ENCODE data around the gene OSBPL1A. TPM values are rescaled to one million over a fixed set of nuclear protein-coding genes. Genes with fewer than 3 reads are reported as not detected.
"Not testable (repeated sequence)": the region's sequence is repeated elsewhere in the genome, so short reads cannot be mapped to it uniquely, and the experiment has no call there.

The OSBPL1A gene
- total and polyA plus RNA-seq, 10 of the 15 experiments (the other 5 are each of a cell fraction or from before 2014, with no cell fraction given), result 0.02 to 0.83 (median 0.11) TPM; not detected in 6

DNA sequence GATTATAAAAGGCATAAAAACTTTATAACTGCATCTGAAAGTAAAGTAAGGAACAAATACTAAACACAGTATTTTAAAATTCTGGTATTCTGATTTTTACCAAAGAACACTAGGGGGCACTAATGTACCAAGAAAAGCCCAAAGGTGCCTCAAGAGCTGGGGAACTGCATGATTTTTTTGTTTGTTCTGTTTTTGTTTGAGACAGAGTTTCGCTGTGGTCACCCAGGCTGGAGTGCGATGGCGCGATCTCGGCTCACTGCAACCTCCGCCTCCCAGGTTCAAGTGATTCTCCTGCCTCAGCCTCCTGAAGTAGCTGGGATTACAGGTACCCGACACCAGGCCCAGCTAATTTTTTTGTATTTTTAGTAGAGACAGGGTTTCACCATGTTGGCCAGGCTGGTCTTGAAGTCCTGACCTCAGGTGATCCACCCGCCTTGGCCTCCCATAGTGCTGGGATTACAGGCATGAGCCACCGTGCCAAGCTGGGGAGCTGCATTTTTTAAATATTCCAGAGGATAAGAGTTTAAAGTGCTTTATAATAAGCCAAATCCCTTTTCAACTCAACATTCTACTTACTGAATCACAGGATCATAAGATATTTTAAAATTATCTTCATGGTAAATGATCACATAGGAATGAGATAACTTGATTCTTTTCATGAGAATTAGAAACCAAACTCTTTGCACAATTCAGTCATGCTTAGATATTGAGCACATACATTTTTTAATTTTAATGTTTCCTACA lies 37.7 kb downstream of the OSBPL1A start:
- H3K4me3 ChIP-seq; H3K27me3 ChIP-seq (replicated peaks in 1 of 2; ENCODE audit: control insufficient read depth in 2 of 2, insufficient read depth in 2 of 2, low read length in 1 of 2); H3K9ac ChIP-seq (ENCODE audit: control insufficient read depth, insufficient read depth, low read length); H3K4me1 ChIP-seq (ENCODE audit: control insufficient read depth, insufficient read depth, low read length); H3K4me2 ChIP-seq (ENCODE audit: control insufficient read depth, insufficient read depth); H2AFZ ChIP-seq (ENCODE audit: control insufficient read depth, low read depth, low read length); H3K27ac ChIP-seq (ENCODE audit: control insufficient read depth, insufficient read depth); H4K20me1 ChIP-seq (ENCODE audit: control insufficient read depth, insufficient read depth); POLR2A ChIA-PET; BruUV-seq (replicated peaks); H3K79me2 ChIP-seq (ENCODE audit: control insufficient read depth, insufficient read depth, low read length); H3K9me3 ChIP-seq (replicated peaks; ENCODE audit: control insufficient read depth, insufficient read depth, low read length); H3K36me3 ChIP-seq (ENCODE audit: control insufficient read depth in 2 of 2, insufficient read depth in 2 of 2, low read length in 1 of 2): not testable (repeated sequence)
- SMC1A ChIA-PET (ENCODE audit: uncharacterized antibody, unreplicated experiment), result interaction anchor here (0.9 to 4.3 kb wide), 8 partner anchors 8 to 366 kb away, joined by 3 to 33 read pairs (median 3); no protein-coding TSS in a partner anchor
- RAD21 ChIA-PET (ENCODE audit: unreplicated experiment), result interaction anchor here (0.5 to 5.1 kb wide), 8 partner anchors 126 to 1816 kb away, joined by 3 to 59 read pairs (median 4); no protein-coding TSS in a partner anchor
- intact Hi-C loops (cut with micrococcal nuclease; ENCODE audit: unreplicated experiment) (loop anchor here (1.0 kb wide), 2 partner anchors 127 to 366 kb away; no protein-coding TSS in a partner anchor), in situ Hi-C loops (cut with MboI) (loop anchor here (5.0 kb wide), 2 partner anchors 127 to 372 kb away; no protein-coding TSS in a partner anchor)
- WGBS (ENCODE audit: insufficient coverage, insufficient replicate concordance, low lambda C conversion rate, missing lambda C conversion rate), result 22% methylated on average over 9 of the region's 9 CpGs
- DNase-seq (ENCODE audit: low read depth, low spot score) (peak; percentile 8), FAIRE-seq (peak; percentile 27), ATAC-seq (peak; percentile 77)
- TF ChIP-seq CTCF (IDR thresholded peaks at IDR 0.05 in 2 of 3, conservative IDR thresholded peaks at IDR 0.05 in 1 of 3; ENCODE audit: control insufficient read depth in 2 of 3, extremely low read depth in 1 of 3, insufficient read depth in 1 of 3, low read depth in 3 of 3, low read length in 3 of 3) (peak; percentile 44 to 68 (median 56); a peak in 5 of 6 replicates), RAD21 (IDR thresholded peaks at IDR 0.05; ENCODE audit: insufficient read depth, low read depth, low read length) (peak; percentile 85), SMC3 (IDR thresholded peaks at IDR 0.05; ENCODE audit: borderline replicate concordance, low read length) (peak; percentile 59; the same call in 1 of the 2 replicates)
- CTCF ChIA-PET, result interaction anchor here (0.6 to 7.7 kb wide), 20 partner anchors 9 to 865 kb away, joined by 3 to 124 read pairs (median 4); no protein-coding TSS in a partner anchor
